Activated CD8-positive, alpha-beta memory T cell treated with anti-CD3 and anti-CD28 coated beads for 4 hours (primary cell): ENCODE results near the gene HAPSTR1.
"Not testable (repeated sequence)": the region's sequence is repeated elsewhere in the genome, so short reads cannot be mapped to it uniquely, and the experiment has no call there.

Experiments
- DNase-seq, 2 donors: peaks; one replicate each; pipeline ENCODE4 v3.0.0-alpha.2; 2020; ENCODE audit warnings: low read depth in 2 of 2

Gene HAPSTR1, protein sequence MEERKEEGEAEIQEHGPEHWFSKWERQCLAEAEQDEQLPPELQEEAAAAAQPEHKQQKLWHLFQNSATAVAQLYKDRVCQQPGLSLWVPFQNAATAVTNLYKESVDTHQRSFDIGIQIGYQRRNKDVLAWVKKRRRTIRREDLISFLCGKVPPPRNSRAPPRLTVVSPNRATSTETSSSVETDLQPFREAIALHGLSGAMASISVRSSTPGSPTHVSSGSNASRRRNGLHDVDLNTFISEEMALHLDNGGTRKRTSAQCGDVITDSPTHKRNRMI

DNA sequence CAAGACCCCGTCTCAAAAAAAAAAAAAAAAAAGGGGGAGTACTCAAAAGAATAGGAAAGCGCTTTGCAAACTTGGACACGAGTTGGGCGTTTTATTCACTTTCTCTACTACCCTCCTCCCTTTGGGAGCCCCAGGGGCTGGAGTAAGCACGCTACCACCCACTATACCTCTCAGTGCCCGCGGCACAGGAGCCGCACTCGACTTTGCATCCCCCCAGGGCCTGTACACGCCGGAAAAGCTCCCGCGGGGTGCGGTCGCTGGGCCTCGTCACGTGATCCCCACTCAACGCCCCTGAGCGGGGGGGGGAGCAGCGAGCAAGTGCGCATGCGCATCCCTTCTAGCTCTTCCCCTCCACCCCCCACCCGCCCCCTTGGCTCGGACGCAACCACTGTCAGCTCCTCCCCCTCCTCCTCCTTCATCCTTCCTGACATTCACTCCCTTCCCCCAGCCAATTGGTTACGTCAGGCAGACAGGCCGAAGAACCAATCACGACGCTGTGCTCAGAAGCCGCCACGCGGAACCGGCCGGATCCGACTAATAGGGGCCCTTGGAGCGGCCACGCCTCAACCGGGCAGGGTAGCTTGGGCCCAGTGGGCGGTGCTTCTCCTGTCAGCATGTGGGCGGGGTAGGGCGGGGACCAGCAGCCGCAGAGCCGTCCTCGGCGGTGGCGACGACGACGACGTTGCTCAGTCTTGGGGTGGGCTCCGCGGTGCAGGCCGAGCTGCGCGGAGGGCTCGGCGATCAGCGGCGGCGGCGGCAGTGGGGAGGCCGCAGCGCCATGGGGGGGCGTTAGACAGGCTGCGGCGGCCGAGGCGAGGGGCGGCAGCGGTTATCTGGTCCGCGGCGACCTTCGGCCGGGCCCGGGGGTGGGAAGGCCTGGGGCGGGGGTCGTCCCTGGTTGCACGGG is at the start of gene HAPSTR1:
Gene HAPSTR1 (plus strand): TSS at position 685 of the 907 bp plus-strand sequence. CDS start 401 bp downstream, outside the sequence.
- peak; percentile 99 to 100 for DNase-seq

DNA sequence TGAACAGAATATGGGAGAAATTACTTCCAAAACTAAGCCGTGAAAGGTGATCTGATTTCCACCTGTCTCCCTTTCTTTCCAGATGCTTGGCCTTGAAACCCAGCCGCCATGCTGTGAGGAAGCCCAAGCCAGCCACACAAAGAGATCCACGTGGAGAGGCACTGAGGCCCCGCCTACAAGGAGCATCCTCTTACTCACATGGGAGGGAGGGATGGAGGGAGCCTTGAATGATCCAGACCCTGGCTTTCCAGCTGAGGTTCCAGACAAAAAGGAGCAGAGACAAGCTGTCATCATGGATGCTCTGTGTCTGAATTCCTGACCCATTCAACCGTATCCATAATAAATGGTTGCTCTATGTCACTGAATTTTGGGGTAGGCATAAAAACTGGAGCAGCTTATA is 48.9 kb upstream of the HAPSTR1 start:
- no peak for DNase-seq

DNA sequence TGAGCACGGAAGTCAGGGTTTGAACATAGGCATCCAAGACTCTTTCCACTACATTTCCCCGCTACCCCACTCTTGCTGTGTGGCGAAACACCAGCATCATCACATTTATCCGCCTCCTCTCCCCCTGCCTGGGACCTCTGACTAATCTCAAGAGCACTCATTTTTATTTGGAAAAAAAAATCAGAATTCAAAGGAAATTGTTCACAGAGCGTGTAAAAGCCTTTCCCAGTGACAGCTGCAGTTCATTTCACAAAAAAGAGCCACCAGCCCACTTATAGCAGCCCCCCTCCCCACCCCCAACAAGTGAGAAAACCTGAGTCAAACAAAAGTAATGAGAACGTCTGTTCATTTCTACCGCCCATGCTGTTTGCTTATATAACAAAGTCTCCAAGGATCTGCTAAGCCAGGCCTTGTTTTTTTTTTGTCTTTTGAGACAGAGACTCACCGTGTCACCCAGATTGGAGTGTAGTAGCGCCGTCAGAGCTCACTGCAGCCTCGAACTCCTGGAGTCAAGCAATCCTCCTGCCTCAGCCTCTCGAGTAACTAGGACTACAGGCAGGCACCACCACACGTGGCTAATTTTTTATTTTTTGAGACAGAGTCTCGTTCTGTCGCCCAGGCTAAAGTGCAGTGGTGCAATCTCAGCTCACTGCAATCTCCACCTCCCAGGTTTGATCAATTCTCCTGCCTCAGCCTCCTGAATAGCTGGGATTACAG is 48.3 kb upstream of the HAPSTR1 start:
- DNase-seq = no peak

DNA sequence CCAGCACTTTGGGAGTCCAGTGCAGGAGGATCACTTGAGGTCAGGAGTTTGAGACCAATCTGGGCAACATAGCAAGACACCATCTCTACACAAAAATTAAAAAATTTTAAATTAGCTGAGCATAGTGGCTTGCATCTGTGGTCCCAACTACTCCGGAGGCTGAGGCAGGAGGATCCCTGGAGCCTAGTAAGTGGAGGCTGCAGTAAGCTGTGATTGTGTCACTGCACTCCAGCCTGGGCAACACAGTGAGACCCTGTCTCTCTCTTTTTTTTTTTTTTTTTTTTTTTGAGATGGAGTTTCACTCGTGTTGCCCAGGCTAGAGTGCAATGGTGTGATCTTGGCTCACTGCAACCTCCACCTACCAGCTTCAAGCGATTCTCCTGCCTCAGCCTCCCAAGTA is 45.9 kb upstream of the HAPSTR1 start:
- DNase-seq = not testable (repeated sequence)

DNA sequence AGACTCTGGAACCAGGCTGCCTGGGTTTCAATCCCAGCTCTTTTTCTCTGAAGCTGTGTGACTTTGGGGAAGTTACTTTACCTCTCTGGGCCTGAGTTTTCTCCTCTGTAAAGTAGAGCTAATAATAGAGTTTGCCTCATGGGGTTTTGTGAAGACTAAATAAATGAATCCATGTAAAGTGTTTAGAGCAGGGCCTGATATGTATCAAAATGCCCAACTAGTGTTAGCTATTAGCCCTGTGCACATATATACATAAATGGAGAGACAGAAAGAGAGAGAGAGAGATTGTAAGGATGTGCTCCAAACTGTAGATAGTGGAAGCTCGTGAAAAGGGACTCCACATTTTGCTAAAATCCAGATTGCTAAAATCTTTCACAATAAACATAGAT is 44.8 kb upstream of the HAPSTR1 start:
- no peak for DNase-seq

DNA sequence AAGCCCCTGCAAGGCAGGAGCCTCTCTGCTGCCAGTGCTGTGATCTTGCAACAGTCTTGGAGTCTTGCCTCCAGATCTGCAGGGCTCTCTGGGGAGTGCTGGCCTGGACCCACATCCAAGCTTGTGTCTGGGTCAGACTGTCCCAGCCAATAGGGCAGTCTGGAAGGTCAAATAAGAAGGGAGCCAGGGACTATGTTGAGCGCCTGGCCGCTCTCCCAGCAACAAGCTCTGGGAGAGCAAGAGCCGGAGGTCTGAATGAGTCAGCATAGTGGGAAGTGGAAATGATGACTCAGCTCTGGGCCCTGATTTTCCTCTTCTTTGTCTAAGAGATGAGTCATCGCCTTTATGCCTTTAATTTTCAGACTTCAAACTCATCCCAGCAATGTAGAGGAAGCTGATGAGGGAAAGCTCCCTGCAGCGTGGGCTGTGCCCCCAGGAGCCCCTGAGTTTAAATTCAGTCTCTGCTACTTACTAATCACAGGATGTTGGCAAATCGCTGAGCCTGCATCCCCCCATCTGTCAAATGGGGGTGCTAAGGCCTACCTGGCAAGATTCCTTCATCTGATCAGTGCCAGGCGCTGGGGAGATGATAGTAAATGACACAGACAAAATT is 43.6 kb upstream of the HAPSTR1 start:
- peak; percentile 14 to 38 for DNase-seq

DNA sequence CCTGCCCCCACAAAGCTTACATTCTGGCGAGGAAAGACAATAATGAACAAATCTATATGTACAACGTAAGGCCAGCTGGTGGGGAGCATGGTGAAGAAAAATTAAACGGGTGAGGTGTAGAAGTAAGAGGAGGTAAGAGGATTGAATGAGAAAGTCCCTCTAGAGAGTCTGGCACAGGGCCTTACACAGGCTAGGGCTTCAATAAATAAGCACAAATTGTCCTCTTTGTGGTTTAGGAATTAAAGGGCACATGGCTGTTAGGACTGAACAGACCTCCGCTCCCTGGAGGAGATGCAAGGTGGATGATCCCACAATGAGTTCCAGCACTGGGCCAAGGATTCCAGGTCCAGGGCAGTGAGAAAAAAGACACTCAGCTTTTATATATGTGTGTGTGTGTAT is 43.1 kb upstream of the HAPSTR1 start:
- DNase-seq = no peak

DNA sequence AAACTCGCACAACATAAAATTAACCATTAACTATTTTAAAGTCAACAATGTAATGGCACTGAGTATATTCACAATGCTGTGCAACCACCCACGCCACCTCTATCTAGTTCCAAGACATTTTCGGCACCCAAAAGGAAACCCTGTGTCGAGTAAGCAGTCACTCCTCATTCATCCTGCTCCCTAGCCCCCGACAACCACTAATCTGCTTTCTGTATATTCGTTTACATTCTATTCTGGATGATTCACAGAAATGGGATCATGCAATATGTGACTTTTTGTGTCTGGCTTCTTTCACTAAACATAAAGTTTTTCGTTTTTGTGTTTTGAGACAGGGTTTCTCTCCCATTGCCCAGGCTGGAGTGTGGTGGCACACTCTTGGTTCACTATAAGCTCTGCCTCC is 42.2 kb upstream of the HAPSTR1 start:
- no peak for DNase-seq

DNA sequence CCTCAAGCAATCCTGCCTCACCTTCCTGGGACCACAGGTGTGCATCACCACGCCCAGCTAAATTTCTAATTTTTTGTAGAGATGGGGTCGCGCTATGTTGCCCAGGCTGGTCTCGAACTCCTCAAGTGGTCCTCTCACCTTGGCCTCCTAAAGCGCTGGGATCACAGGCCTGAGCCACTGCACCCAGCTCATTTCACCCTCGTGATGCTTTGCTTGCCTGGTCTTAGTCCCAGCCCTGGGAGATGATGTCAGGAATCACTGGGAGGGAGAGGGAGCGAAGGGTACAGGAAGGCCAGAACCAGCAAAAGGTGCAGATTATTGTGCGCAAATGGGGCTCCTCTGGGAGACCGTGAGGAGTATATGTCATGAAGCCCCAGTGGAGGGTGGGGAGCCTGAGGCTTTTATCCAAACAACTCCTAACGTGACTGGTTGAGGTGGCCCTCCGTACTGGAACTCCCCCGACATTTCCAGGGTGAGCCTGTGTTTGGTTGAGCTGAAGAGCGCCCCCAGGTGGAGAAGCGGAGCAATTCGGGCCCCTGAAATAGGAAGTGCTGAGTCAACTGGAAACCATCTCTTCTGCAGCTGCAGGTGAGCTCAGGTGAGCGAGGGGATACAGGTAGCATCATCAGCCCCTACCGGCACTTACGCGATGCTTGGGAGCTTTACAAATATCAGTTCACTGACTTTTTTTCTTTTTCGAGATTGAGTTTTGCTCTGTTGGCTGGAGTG is 41.2 kb upstream of the HAPSTR1 start:
- no peak for DNase-seq

DNA sequence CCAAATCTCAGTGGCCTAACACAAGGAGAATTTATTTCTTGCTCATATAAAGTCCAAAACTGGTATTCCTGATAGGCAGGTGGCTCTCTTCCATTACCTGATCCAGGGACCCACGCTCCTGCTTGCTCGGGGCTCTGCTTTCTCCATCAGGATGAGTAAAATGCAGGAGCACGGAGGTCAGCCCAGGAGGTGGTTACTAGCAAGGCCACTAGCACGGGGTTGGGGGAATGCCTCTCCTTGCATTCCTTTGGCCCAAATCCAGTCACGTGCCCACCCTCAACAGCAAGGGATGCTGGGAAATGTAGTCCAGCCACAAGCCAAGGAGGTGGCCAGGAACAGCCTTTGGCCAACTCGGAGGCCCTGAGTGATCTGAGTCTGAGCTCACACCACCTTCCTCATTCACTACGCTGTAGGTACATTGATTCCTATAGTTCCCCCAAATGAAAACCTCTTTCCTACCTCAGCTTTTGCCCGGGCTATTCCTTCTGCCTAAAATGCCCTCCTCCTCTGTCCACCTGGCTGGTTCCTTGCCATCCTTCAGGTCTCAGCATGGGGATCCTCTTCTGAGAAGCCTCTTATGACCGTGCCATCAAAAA is 38.3 kb upstream of the HAPSTR1 start:
- no peak for DNase-seq

DNA sequence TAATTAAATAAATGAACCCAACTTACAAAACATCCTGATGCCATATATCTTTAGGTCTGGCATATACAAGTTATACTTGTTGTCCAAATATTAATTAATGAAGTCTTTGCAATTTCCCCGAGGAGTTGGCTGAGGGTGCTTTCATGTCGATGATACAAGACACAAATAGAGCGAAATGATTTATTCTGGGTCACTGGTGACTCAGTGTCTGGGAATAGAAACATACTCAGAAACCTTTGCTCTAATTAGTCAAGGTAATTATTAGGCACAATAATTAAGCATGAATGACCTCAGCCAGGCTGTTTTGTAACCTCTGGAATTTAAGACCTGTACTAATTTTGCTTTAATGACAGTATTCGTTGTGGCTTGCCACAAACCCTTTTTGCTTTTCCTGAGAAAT is 37.0 kb upstream of the HAPSTR1 start:
- DNase-seq = no peak

DNA sequence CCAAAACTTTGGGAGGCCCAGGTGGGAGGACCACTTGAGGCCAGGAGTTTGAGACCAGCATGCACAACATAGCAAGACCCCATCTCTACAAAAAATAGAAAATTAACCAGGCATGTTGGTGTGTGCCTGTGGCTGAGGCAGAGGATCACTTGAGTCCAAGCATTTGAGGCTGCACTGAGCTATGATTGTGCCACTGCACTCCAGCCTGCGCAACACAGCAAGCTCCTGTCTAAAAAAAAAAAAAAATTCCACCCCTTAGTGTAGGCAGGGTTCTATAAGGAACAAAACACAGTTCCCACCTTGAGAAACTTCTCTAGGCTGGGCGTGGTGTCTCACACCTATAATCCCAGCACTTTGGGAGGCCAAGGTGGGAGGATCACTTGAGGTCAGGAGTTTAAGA is 36.3 kb upstream of the HAPSTR1 start:
- DNase-seq = no peak

DNA sequence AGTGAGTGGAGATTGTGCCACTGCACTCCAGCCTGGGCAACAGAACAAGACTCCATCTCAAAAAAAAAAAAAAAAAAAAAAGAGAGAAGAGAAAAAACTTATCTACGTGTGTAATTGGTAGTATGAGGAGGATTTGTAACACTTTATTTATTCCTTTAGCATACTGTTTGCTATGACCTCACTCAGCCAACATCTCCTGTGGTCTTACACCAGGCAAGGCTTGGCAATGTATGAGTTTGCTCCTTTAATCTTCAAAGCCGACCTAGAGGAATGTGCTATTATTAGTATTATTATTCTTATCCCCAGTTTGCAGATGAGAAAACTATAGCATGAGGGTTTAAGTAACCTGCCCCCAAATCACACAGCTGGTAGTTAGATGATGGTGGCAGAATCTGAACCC is 35.8 kb upstream of the HAPSTR1 start:
- no peak for DNase-seq

DNA sequence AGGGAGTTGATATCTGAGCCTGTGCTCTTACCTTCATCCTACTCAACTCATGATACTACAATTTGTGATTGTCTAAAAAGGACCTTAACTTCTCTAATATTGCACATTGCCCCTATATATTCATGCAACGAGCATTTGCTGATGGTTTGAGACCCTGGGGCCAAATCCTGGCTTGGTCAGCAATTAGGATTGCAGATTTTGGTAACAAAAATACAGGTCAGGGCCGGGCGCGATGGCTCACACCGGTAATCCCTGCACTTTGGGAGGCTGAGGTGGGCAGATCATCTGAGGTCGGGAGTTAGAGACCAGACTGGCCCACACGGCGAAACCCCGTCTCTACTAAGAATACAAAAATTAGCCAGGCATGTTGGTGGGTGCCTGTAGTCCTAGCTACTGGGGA is 35.4 kb upstream of the HAPSTR1 start:
- DNase-seq = no peak

DNA sequence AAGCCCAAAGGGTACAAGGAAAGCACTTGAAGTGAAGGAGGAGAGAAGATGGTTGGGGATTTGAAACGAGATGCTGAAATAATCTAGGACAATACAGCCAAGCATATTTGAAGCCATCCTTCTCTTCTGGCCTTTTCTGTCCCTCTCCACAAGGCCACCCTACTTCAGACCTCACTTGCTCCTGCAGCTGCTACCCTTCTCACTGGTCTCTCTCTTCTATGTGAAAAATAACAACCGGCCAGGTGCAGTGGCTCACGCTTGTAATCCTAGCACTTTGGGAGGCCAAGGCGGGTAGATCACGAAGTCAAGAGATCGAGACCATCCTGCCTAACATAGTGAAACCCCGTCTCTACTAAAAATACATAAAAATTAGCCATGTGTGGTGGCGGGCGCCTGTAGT is 33.2 kb upstream of the HAPSTR1 start:
- DNase-seq = no peak

DNA sequence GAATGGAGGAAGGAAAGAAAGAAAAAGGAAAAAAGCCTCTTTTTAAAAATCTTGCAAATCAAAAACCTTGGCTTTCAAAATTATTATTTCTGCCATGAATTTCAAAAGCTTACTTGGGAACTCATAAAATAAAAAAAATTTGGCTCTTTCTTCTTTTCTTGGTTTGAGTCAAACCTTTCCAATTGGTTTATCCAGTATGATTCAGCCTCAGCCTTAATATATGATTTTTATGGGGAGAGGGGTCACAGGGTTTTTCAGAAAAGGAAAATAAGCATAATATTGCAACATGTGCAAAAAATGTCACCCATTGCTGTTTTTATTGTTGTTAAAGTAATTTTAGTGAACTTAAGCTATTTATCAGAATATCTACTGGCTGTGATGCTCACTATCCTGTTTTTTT is 31.2 kb upstream of the HAPSTR1 start:
- DNase-seq = no peak

DNA sequence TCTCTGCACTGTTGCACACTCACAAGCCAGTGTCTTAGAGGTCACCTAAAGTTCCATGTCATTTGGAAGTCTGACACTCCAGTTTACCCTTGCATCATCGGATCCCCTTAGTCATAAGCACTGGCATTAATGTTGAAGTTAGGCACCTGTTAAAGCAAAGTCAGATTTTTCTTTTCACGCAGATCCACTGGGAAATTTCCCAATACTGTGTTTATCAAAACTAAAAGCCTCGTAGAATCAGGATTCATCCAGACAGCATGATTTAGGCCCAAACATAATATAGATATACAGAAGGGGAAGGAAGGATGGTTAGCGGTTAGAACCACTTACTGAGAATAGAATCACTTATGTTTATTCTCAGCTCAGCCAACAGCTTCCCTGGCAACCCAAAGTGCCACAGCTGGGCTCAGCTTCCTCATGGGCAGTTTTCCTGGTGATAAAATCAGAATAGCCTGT is 30.1 kb upstream of the HAPSTR1 start:
- DNase-seq = no peak

DNA sequence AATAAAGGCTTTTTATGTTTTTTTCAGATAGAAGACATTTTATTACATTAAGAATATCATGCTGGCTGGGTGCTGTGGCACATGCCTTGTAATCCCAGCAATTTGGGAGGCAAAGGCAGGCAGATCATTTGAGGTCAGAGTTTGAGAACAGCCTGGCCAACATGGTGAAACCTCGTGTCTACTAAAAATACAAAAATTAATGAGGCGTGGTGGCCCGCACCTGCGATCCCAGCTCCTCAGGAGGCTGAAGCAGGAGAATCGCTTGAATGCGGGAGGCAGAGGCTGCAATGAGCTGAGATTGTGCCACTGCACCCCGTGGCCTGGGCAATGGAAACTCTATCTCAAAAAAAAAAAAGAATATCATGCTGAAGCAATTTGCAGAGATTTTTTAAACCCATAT is 29.1 kb upstream of the HAPSTR1 start:
- no peak for DNase-seq

DNA sequence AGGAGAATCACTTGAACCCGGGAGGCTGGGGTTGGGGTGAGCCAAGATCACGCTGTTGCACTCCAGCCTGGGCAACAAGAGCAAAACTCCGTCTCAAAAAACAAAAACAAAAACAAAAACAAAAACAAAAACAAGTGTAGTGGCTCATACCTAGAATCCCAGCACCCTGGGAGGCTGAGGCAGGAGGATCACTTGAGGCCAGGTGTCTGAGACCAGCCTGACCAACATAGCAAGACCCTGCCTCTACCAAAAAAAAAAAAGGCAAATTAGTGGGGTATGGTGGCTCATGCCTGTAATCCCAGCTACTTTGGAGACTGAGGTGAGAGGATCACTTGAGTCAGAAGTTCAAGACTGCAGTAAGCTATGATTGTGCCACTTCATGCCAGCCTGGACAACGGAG is 26.4 kb upstream of the HAPSTR1 start:
- DNase-seq = no peak

DNA sequence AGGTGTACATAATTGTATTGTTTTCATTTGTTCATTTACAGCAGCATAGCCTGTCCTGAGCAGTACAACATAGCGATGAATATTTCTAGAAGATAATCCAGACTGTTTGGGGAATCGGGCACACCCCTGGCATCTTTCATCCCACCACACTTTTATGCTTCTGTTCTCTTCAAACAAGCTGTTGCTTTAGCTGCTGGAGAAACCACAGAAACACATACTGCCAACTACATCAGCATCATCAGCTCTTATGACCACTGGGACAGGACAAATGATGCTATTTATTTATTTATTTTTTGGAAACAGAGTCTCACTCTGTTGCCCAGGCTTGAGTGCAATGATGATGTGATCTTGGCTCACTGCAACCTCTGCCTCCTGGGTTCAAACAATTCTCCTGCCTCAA is 22.6 kb upstream of the HAPSTR1 start:
- DNase-seq = no peak

DNA sequence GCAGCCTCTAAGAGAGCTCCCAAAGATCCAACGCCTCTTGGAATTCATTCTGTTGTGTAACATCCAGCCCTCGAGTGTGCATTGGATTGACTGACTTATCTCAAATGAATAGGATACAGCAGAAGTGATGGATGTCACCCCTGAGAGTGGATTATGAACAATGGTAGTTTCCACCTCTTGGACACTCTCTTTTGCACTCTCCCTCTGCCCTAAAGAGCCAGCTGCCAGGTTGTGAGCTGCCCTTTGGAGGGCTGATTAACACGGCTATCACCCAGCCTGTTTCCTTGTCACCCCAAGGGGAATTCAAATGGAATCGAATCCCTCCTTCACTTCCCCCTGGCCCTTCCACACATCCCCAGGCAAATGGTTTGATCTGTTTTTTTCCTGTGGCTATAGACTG is 21.2 kb upstream of the HAPSTR1 start:
- no peak for DNase-seq
